ENCODE data around the gene XRN1.

- TF ChIP-seq CTCF (IDR thresholded peaks at IDR 0.05; ENCODE audit: low read depth, low read length) (no peak), MAX (IDR thresholded peaks at IDR 0.05; ENCODE audit: low read depth, low read length) (no peak)
Observed at GRCh38 chr3:142470826-142471225, 23.0 kb upstream of the XRN1 start.
